AG20443 (cell line): Measurements from ENCODE around the gene EVPL.
"Not testable (repeated sequence)": the region's sequence is repeated elsewhere in the genome, so short reads cannot be mapped to it uniquely, and the experiment has no call there.

Source experiments
- DNase-seq: peaks from one replicate; pipeline ENCODE4 v3.0.0; 2012; ENCODE audit warnings: low spot score, mixed read lengths

The EVPL gene

DNA sequence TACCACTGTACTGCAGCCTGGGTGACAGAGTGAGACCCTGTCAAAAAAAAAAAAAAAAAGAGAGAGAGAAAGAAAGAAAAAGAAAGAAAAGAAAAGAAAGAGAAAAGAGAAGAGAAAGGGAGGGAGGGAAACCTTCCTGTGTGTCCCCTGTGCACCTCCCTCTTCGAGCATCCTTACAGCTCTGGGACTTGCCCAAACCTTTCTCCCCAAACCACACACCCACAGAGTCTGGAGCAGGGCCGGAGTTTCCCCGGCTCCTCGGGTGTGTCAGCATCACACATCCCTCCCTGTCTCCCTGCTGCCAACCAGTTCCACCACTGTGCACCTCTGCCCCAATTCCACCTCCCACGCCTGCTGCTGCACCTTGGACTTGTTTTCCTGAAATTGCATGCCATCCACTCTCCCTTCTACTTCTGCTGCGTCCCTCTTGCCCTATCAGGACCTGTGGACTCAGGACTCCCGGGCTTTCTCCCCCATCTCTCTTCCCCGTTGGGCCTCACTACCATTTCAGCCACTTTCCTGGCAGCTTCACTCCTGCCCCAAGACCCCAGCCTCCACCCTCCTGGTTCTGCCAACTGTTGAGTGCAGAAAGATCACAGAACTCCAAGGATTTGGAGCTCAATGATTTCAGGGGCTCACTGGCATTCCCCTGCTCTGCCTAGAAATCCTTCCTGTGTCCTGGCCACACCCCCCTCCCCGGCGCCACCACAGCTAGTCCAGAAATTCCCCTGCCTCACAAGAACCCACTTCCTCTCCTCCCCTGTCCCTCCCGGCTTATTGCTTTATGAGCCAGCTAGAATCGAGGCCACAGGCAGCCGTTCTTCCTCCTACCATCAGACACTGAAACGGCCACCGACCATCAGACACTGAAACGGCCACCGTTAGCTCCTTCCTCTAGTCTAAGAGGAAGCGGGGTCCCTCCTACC lies 30.2 kb downstream of the EVPL start:
- DNase-seq: peak; percentile 76

DNA sequence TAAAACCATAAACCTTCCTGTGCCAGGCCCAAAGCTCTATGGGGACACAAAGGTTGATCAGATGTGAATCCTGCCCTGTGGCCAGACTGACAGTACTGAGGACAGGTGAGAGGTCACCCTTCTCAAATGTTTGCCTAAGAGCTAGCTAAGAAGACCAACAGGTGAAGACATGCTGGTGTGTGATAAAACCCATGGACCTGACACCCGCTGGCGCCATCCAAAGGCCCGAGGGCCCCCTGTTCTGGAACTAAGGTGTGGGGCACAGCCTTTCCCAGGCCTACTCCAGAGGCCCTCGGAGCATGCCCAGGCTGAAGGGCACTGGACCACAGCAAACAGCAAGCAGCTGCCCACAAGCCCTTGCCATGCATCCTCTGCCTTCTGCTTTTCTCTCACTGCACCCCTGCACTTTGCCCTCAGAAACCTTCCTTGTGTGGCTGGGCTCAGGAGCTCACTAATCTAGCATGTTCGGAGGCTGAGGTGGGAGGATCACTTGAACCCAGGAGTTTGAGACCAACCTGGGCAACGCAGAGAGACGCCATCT lies 31.7 kb downstream of the EVPL start:
- no peak for DNase-seq

DNA sequence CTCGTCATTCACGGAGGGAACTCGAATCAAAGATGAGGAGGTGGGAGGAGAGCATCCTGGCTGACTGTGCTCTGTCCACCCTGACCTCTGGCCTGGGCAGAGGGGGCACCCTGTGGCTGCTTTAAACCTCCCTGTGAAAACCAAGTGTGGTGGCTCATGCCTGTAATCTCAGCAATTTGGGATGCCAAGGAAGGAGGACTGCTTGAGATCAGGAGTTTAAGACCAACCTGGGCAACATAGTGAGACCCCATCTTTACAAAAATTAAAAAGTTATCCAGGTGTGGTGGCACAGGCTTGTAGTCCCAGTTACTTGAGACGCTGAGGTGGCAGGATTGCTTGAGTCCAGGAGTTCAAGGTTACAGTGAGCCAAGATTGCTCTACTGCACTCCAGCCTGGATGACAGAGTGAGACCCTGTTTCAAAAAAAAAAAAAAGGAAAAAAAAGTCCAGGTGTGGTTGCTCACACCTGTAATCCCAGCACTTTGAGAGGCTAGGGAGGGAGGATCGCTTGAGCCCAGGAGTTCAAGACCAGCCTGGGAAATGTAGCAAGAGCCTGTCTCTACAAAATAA lies 32.2 kb downstream of the EVPL start:
- DNase-seq: no peak

DNA sequence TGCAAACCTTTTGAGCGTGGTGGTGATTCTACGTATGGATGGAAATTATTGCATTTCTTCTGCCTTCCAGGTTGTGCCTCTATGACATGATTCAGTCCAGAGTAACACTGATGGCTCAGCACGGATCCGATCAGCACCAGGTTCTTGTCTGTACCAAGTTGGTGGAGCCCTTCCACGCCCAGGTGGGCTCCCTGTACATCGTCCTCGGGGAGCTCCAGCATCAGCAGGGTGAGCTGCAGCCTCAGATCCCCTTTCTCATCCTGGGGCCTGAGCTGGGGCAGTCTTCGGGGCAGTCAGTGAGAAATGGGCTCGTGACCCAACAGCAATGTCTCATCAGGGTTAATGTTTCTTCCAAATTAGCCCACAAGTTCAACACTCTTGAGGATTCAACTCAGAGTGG lies 35.7 kb downstream of the EVPL start:
- DNase-seq: no peak

DNA sequence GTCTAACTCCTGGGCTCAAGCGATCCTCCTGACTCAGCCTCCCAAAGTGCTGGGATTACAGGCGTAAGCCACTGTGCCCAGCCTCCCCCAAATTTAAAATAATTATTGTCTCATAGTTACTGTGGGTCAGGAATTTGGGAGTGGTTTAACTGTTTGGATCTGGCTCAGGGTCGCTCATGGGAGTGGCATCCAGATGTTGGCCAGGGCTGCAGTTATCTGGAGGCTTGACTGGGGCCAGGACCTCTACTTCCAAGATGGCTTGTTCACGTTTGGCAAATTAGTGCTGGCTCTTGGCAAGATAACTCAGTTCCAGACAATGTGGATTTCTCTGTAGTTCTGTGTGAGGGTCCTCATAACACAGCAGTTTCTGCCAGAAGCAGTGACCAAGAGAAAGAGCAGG lies 40.1 kb downstream of the EVPL start:
- peak; percentile 31 for DNase-seq

DNA sequence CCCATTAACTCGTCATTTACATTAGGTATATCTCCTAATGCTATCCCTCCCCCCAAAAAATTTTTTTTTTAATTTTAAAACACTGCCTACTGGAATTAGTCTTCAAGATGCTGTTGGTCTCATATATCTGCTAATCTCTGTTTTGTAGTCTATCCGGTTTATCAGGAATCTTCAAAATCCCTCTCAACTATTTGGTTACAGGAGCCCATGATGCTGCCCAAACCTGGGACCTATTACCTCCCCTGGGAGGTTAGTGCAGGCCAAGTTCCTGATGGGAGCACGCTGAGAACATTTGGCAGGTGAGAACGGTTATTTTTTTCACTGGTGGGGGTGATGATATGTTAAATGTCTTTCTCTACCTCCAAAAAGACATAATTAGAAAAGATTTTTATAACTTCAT lies 41.1 kb downstream of the EVPL start:
- DNase-seq: no peak

DNA sequence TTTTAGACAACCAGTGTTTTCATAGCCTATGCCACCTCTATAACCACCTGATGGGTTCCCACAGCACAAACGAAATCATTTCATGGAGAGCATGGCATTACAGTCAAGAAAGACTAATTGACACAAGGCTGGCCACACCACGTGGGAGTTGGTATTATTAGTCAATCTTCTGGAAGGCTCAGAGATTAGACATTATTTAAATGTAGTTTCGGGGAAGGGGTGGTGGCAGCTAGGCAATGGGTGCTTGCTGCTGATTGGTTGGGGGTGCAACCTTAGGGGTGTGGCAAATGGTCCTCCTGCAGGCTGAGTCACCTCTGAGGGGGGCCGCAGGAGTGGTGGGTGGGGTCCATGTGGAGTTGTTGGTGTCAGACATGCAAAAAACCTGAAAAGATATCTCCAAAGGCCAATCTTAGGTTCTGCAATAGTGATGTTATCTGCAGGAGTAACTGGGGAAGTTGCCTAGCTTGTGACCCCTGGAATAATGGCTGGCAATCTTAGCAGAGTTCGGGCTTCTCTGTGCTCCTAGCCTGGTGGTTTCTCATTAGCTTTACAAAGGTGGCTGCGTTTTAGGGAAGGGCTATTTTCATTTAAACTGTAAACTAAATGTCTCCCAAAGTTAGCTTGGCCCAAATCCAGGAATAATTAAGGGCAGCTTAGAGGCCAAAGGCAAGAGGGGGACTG lies 43.5 kb downstream of the EVPL start:
- no peak for DNase-seq

DNA sequence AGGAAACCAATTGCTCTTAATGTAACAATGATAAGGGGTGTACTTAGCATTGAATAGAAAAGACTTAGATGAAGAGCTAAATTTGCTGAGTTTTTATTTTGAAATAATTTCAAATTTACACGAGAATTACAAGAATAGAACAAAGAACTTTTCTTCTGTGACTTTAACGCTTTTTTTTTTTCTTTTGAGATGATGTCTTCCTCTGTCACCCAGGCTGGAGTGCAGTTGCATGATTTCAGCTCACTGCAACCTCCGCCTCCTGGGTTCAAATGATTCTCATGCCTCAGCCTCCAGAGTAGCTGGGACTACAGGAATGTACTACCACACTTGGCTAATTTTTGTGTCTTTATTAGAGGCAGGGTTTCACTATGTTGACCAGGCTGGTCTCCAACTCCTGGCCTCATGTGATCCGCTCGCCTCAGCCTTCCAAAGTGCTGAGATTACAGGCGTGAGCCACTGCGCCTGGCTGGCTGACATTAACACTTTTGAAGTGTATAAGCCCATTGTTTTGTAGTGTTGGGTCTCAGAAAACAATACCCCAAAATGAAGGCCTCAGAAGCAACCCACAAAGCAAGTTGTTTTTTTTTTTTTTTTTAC lies 46.0 kb downstream of the EVPL start:
- no peak for DNase-seq

DNA sequence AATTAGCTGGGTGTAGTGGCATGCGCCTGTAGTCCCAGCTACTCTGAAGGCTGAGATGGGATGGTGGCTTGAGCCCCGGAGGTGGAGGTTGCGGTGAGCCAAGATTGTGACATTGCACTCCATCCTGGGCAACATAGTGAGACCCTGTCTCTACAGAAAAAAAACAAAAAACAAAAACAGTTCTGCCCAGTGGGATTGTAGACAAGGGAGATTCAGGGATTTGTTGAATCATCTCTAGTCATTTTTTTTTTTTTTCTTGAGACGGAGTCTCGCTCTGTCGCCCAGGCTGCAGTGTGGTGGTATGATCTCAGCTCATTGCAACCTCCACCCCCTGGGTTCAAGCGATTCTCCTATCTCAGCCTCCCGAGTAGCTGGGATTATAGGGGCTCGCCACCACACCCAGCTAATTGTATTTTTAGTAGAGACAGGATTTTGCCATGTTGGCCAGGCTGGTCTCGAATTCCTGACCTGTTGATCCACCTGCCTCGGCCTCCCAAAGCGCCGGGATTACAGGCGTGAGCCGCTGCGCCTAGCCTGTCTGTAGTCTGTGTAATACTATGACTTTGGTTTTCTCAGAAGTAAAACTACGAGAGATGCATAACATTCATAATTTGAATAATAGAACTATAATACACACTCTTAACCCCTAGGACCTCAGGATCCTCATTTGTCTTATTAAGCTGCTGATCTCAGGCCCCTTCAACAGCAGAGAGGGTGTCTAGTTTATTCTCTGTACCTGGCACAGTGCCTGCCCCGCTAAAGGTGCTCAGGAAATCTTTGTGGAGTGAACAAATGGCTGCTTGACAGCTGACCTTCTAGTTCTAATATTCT lies 46.7 kb downstream of the EVPL start:
- no peak for DNase-seq

DNA sequence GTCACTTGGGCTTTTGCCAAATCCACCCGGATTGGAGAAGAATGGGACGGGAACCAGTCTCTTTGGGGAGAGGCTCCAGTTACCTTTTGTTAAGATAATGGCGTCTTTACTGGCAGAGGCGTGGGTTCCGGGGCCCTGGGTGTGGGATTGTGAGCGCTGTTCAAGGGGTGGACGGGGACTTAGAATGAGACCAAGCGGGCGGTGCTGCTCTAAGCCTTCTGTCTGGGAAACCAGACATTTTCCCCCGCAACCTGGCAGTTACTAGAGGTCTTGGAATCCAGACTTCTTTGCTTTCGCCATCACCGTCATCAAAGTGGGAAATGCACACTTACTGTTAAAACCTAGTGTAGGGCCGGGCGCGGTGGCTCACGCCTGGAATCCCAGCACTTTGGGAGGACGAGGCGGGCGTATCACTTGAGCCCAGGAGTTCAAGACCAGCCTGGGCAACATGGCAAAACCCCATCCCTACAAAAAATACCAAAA lies 47.4 kb downstream of the EVPL start:
- DNase-seq: peak; percentile 38

DNA sequence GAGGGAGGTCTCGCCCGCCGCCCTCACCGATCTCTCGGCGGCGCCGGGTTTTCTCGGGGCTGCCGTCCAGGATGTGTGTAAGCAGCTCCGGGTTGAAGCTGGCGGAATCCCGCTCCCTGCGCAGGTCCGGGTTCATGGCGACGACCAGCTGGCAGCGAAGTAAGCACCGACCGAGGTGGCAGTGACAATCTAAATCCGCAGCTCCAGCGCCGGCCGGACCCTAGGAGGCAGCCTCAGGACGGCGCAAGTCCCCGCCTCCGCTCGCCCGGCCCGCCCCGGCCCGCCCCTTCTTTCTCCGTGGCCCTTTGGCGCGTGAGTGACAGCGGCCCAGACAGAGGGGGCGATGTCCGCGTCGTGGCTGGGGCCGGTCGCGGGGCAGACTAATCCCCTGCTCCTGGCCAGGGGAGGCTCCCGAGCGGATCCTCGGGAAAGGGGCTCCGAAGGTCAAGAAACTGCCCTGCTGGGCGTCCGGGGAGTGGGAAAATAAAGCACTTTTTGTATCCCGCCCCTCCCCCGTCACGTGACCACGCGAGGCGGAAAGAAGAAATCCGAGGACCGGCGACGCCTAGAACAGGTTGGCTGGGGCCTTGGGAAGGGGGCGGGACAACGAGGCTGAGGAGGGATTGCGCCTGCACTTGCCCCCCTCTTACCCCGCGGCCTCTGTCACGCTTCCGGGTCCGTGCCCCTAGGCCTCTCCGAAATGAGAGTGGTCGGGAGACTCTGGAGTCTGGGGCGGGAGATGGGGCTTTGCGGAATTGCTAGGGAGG lies 48.0 kb downstream of the EVPL start, which contains the start of the genes ACOX1 and TEN1:
TSS of gene ACOX1 (minus strand) at position 229 of the 767 bp plus-strand sequence. CDS start at position 136, 93 bp downstream.
TSS of gene TEN1 (plus strand) at position 303 of the 767 bp plus-strand sequence. CDS start 6,953 bp downstream, outside the sequence.
- DNase-seq: peak; percentile 93

DNA sequence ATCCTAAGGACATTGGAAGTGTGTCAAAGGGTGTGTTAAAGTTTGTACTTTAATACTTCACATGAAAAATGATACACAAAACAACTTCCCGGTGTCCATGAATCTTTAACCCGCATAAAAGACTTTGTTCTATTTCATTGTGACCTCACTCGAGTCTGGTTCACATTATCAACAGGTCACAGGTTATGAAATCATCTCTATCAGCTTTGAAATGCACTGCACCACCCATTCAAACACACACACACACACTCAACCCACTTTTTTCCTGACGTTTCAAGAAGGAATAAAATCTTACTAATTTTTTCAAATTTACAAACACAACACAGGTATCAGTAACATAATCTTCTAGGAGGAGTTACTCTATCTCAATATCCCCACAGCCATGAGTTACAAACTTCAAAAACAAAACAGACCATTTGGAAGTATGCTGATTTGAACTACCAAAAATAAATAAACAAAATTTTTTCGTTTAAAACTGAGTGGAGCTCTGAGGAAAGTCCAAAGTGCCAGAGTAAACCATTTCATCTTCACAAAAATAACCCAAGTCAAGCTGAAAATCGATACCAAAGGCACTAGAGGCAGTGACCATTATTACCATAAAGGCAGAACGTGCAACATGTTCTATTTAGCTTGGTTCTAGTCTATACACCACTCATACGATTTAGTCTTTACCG lies 50.8 kb downstream of the EVPL start:
- DNase-seq: no peak

DNA sequence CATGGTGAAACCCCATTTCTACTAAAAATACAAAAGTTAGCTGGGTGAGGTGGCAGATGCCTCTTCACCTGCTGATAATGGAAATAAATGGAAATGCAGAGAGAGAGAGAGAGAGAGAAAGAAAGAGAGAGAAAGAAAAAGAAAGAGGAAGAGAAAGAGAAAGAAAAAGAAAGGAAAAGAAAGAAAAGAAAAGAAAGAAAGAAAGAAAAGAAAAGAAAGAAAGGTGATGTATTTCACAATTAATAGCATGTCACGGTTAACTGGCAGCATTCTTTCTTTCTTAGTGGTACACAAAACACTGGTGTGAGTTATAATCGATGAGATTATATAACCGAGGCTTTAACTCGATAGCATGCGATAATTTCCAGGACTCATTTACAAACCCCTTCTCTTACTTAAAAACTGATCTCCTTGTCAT lies 51.3 kb downstream of the EVPL start:
- no peak for DNase-seq

DNA sequence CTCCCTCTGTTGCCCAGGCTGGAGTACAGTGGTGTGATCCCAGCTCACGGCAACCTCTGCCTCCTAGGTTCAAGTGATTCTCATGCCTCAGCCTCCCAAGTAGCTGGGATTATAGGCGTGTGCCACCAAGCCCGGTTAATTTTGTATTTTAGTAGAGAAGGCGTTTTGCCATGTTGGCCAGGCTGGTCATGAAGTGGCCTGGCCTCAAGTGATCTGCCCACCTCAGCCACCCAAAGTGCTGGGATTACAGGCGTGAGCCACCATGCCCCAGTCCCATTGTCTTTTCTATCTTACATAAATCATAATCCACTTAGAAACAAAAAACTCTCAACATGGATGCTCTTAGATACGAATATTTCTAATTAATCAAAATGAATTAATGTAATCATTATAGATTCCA lies 51.9 kb downstream of the EVPL start:
- not testable (repeated sequence) for DNase-seq

DNA sequence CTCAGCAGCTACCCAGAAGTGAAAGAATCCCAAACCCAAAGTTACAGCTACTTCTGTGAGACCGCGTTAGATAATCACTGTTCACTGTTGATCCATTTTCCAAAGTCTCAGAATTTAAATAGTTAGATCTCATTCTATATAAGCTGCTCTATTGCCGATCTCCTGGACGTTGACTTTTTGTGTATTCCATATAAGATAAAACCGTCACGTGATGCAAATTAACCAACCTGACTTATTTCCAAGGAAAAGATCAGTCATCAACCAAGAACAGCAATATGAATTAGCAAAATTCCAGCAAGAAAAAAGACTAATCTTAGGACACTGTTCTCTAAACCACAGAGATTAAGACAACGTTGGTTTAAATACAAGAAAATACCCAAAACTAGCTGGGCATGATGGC lies 56.5 kb downstream of the EVPL start:
- no peak for DNase-seq

DNA sequence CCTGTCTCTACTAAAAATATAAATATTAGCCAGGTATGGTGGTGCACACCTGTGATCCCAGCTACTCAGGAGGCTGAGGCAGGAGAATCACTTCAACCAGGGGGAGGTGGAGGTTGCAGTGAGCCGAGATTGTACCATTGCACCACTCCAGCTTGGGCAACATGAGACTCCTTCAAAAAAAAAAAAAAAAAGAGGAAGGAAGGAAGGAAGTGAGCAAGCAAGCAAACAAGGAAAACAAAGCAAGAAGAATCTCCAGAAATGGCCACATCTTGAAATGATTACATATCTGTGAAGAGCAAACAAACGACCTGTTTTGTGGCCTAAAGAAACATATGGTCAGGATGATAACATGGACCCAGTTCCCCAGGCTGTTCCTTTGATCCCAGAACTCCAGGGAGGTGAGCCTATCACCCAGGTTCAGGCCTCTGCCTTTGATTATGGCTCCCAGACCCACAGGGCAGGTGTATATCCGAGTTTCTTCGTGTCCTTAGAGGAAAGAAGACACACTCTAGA lies 57.0 kb downstream of the EVPL start:
- peak; percentile 31 for DNase-seq

DNA sequence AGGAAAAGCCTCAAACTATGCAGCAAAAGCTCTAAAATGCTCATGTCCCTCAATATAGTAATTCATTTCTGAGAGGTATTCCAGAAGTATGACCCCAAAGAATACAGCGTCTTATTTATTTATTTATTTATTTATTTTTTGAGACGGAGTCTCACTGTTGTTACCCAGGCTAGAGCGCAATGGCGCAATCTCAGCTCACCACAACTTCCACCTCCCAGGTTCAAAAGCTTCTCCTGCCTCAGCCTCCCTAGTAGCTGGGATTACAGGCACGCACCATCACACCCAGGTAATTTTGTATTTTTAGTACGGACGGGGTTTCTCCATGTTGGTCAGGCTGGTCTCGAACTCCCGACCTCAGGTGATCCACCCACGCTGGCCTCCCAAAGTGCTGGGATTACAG lies 58.1 kb downstream of the EVPL start:
- DNase-seq: not testable (repeated sequence)

DNA sequence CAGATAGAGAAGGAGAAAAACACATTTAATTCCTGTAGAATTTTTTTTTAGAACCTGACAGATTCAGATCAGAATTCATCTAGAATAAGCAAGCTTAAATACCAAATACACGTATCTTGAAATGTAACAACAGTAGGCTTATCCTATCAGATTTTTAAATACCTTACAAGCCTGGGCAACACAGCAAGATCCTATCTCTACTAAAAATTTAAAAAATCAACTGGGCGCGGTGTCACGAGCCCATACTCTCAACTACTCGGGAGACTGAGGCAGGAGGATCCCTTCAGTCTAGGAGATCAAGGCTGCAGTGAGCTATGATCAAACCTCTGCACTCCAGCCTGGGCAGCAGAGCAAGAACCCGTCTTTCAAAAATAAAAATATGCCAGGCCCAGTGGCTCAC lies 61.6 kb downstream of the EVPL start:
- no peak for DNase-seq

DNA sequence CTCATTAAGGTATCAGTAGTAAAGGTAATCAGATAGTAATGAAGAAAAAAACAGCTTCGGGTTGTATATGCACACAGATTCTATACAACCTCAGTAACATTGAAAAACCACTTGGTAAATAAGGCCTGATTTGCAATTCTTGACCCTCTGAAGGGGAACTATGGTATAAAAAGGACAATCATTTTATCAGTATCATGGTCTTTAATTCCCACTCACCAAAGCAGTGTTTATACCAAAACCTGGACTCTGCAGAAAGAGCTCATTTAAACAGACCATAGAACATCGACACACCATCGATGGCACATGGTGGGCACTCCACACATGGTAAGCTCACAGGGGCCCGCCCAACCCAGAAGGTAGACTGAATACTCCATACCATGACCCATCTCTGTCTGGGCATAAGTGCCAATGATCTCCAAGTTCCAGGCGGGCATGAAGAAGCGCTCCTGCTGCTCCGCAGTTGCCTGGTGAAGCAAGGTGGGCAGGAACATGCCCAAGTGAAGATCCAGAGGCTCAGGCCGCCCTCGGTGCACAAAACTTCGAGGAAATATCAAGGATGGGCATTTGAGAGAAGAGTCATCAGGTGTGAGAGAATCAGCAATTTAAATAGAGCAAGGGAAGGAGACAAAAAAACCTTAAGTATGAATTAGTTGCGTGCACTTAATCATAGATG lies 67.1 kb downstream of the EVPL start:
- DNase-seq: no peak
